GM18870 (cell line): ENCODE measurements around the gene ADCK1.
"Not testable (repeated sequence)": the region's sequence is repeated elsewhere in the genome, so short reads cannot be mapped to it uniquely, and the experiment has no call there.

Experiments
- ATAC-seq: cut with Tn5 transposase; IDR thresholded peaks from one replicate; pipeline ENCODE4 v1.9.1; 2021; ENCODE audit warnings: moderate library complexity; ENCODE audit not compliant: unreplicated experiment

The ADCK1 gene

GRCh38 chr14:77926942-77927341 is 127.0 kb downstream of the ADCK1 start:
- no peak for ATAC-seq

- ATAC-seq = no peak
These were observed 131.5 kb downstream of the ADCK1 start for GRCh38 chr14:77931441-77931840.

- no peak for ATAC-seq
These were observed 136.3 kb downstream of the ADCK1 start for GRCh38 chr14:77936138-77936639.

- ATAC-seq = no peak
These were observed 147.5 kb downstream of the ADCK1 start for GRCh38 chr14:77947372-77947771.

- ATAC-seq = no peak
These were observed 150.6 kb downstream of the ADCK1 start for GRCh38 chr14:77950371-77951063.

- no peak for ATAC-seq
These were observed 156.0 kb downstream of the ADCK1 start for GRCh38 chr14:77955816-77956484.

GRCh38 chr14:77959686-77960085 is 159.8 kb downstream of the ADCK1 start:
- ATAC-seq = not testable (repeated sequence)

GRCh38 chr14:77961847-77962580 is 162.1 kb downstream of the ADCK1 start:
- ATAC-seq = no peak

- no peak for ATAC-seq
These were observed 163.0 kb downstream of the ADCK1 start for GRCh38 chr14:77962731-77963520.

- no peak for ATAC-seq
These were observed 164.7 kb downstream of the ADCK1 start for GRCh38 chr14:77964586-77964985.

GRCh38 chr14:77965050-77965449 is 165.1 kb downstream of the ADCK1 start:
- no peak for ATAC-seq

- peak; percentile 69 for ATAC-seq
These were observed 166.1 kb downstream of the ADCK1 start for GRCh38 chr14:77965919-77966435.

GRCh38 chr14:77967110-77967509 is 167.2 kb downstream of the ADCK1 start:
- ATAC-seq = no peak

- ATAC-seq = no peak
These were observed 170.7 kb downstream of the ADCK1 start for GRCh38 chr14:77970646-77971045.

GRCh38 chr14:77973246-77973645 is 173.3 kb downstream of the ADCK1 start:
- no peak for ATAC-seq

- no peak for ATAC-seq
These were observed 176.7 kb downstream of the ADCK1 start for GRCh38 chr14:77976591-77976990.

GRCh38 chr14:77979171-77979570 is 179.3 kb downstream of the ADCK1 start:
- ATAC-seq = no peak

- no peak for ATAC-seq
These were observed 179.9 kb downstream of the ADCK1 start for GRCh38 chr14:77979666-77980351.

- no peak for ATAC-seq
These were observed 180.8 kb downstream of the ADCK1 start for GRCh38 chr14:77980475-77981321.
